ENCODE data around the gene OR51D1.

Gene OR51D1

DNA sequence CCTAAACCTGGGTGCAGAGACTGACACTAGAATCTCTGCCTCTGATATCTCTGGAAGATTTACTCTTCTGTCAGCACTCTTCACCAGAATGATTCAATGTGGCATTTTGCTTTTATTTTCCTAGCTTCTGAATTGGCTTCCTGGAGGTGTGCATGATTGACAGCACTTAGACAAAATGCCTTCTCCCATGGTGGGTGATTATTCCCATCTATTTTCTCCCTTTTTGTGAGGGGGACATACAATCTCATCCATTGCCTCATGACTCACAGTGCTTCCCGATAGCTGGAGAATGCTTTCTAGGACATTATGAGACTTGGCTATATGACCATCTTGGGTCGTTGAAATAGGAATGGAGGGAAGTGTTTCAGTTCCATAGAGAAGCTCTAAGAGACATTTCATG is 25.3 kb upstream of the OR51D1 start:
- no peak for ATAC-seq (ENCODE audit: low read depth)
- H3K4me1 ChIP-seq (ENCODE audit: insufficient read depth, poor library complexity, severe bottlenecking) = peaks cover 4% of the 10 kb centered on the region
- no peak overlapping the region for H3K4me3 ChIP-seq (ENCODE audit: severe bottlenecking)
- H3K36me3 ChIP-seq (ENCODE audit: low read depth) = no peaks in the 10 kb centered on the region
- no peaks in the 10 kb centered on the region for H3K27me3 ChIP-seq (ENCODE audit: insufficient read depth, poor library complexity, severe bottlenecking)
- no peak overlapping the region for H3K27ac ChIP-seq (ENCODE audit: poor library complexity, severe bottlenecking)
- TF ChIP-seq, protein P1, sequence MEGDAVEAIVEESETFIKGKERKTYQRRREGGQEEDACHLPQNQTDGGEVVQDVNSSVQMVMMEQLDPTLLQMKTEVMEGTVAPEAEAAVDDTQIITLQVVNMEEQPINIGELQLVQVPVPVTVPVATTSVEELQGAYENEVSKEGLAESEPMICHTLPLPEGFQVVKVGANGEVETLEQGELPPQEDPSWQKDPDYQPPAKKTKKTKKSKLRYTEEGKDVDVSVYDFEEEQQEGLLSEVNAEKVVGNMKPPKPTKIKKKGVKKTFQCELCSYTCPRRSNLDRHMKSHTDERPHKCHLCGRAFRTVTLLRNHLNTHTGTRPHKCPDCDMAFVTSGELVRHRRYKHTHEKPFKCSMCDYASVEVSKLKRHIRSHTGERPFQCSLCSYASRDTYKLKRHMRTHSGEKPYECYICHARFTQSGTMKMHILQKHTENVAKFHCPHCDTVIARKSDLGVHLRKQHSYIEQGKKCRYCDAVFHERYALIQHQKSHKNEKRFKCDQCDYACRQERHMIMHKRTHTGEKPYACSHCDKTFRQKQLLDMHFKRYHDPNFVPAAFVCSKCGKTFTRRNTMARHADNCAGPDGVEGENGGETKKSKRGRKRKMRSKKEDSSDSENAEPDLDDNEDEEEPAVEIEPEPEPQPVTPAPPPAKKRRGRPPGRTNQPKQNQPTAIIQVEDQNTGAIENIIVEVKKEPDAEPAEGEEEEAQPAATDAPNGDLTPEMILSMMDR (IDR thresholded peaks at IDR 0.05; ENCODE audit: poor library complexity, severe bottlenecking) = no peak
- H3K9me3 ChIP-seq (ENCODE audit: severe bottlenecking) = no peaks in the 10 kb centered on the region
- no peak for DNase-seq (ENCODE audit: low spot score)

DNA sequence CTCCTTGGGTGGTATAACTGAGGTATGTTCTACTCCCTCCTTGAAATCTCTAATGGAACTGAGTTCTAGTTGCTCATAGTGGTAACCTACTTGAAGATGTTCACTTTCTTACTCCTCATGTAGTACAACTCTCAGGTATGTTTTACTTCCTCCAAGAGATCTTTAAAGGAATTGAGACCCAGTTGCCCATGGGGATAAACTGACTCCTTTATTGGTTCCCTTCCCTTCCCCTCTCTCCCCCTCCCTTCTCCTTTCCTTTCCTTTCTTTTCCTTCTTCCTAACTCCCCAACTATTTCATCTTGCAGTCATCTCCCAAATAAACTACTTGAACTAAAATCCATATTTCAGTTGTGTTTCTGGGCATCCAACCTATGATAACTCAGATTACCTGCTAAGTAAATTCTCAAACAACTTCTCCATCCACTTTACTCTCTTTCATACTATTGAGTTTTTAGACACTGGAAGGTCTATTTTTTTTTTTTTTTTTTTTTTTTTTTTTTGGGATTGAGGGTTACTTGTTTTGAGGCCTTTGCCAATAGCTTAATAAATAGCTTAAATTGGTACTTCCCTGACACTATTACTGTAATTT is 21.3 kb upstream of the OR51D1 start:
- Histone ChIP-seq H3K27me3 (ENCODE audit: insufficient read depth, poor library complexity, severe bottlenecking) (no peaks in the 10 kb centered on the region), H3K9me3 (ENCODE audit: severe bottlenecking) (no peaks in the 10 kb centered on the region), H3K4me1 (ENCODE audit: insufficient read depth, poor library complexity, severe bottlenecking) (no peaks in the 10 kb centered on the region), H3K4me3 (ENCODE audit: severe bottlenecking) (no peak overlapping the region), H3K27ac (ENCODE audit: poor library complexity, severe bottlenecking) (no peak overlapping the region), H3K36me3 (ENCODE audit: low read depth) (no peaks in the 10 kb centered on the region)
- TF ChIP-seq, protein P1 (IDR thresholded peaks at IDR 0.05; ENCODE audit: poor library complexity, severe bottlenecking) = no peak
- no peak for ATAC-seq (ENCODE audit: low read depth)
- DNase-seq (ENCODE audit: low spot score) = no peak

DNA sequence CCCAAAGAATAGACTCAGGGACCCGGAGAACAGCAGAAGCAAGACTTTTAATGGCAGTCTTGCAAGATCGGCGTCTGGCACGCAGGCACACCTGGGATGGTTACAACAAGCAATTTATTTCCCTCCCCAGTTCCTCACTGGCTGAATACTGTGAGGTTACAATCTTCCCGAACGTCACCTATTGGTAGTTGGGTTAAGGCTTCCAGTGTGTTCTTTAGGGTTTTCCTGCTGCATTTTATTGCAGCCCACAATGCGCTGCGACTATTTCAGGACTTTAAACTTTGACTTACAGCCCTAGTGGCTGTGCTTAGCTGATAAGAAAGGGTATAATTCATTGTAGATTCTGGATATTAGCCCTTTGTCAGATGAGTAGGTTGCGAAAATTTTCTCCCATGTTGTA is 17.8 kb upstream of the OR51D1 start:
- no peaks in the 10 kb centered on the region for H3K4me1 ChIP-seq (ENCODE audit: insufficient read depth, poor library complexity, severe bottlenecking)
- TF ChIP-seq, protein P1 (IDR thresholded peaks at IDR 0.05; ENCODE audit: poor library complexity, severe bottlenecking) = no peak
- DNase-seq (ENCODE audit: low spot score) = no peak

DNA sequence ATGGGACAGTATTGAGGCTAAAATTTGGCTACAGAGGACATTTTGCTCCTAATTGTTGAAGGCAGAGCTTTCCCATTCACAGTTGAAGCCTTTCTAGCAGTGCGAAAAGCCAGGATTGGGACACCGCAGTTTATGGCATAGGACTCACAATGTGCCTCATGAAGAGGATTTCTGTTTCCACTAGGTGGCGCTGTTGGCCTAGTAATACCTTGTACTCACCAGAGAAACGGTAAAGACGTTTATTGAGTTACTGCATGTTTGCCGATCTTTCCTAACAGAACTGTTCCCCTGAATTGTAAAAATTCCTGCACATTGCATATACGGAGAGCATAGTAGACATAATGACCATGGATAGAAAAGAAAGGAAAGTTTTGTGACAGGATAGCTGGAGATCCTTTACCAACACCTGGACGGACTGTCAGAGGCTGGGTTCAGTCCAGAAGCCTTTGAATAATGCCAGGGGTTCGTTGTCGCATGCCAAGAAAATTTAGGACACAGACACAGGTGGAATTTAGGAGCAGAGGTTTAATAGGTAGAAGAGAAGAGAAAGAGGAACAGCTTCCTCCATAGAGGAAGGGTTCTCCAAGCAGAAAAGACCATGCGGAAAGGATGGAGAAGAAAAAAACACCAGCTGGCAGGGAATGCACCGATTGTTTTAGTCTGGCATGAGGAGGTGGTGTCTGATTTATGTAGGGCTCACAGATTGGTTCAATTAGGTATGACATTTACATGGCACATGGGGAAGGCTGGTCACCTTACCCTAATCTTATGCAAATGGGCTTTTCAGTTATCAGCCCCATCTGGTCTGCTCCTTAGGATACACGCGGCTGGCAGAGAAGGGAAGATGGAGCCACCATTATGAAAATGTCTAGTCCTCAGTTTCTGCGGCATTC is 10.8 kb upstream of the OR51D1 start:
- ATAC-seq (ENCODE audit: low read depth) = peak; percentile 90
- Histone ChIP-seq H3K27ac (ENCODE audit: poor library complexity, severe bottlenecking) (no peak overlapping the region), H3K4me3 (ENCODE audit: severe bottlenecking) (no peak overlapping the region), H3K27me3 (ENCODE audit: insufficient read depth, poor library complexity, severe bottlenecking) (no peaks in the 10 kb centered on the region), H3K9me3 (ENCODE audit: severe bottlenecking) (no peaks in the 10 kb centered on the region), H3K36me3 (ENCODE audit: low read depth) (no peaks in the 10 kb centered on the region), H3K4me1 (ENCODE audit: insufficient read depth, poor library complexity, severe bottlenecking) (no peaks in the 10 kb centered on the region)
- no peak for DNase-seq (ENCODE audit: low spot score)
- TF ChIP-seq, protein P1 (IDR thresholded peaks at IDR 0.05; ENCODE audit: poor library complexity, severe bottlenecking) = peak; percentile 69

More for the DNA sequence above, 17.8 kb upstream of the OR51D1 start:
- no peak for ATAC-seq (ENCODE audit: low read depth)
- Histone ChIP-seq H3K27me3 (ENCODE audit: insufficient read depth, poor library complexity, severe bottlenecking) (no peaks in the 10 kb centered on the region), H3K27ac (ENCODE audit: poor library complexity, severe bottlenecking) (no peak overlapping the region), H3K9me3 (ENCODE audit: severe bottlenecking) (no peaks in the 10 kb centered on the region), H3K36me3 (ENCODE audit: low read depth) (no peaks in the 10 kb centered on the region), H3K4me3 (ENCODE audit: severe bottlenecking) (no peak overlapping the region)

DNA sequence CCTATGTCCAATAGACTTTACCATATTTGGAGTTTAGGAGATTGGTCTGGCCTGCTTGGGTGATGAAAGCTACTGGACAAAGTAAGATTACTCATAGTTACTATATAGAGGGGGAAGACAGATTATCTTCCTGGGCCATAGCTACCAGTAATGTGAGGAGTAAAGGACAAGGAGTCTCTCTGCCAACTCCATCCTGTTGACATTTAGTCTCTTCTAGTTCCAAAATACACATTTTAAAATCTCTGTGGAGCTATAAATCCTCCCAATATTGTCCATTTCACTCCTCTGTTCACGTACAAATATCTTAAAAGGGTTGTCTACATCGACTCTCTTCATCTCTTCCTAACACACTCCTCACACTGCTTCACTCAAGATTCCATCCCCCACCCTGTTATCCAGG is 1.1 kb upstream of the OR51D1 start:
- TF ChIP-seq, protein P1 (IDR thresholded peaks at IDR 0.05; ENCODE audit: poor library complexity, severe bottlenecking) = no peak
- ATAC-seq (ENCODE audit: low read depth) (no peak), DNase-seq (ENCODE audit: low spot score) (no peak)
- H3K27me3 ChIP-seq (ENCODE audit: insufficient read depth, poor library complexity, severe bottlenecking) = no peaks in the 10 kb centered on the region
- H3K36me3 ChIP-seq (ENCODE audit: low read depth) = no peaks in the 10 kb centered on the region
- no peaks in the 10 kb centered on the region for H3K9me3 ChIP-seq (ENCODE audit: severe bottlenecking)
- H3K4me1 ChIP-seq (ENCODE audit: insufficient read depth, poor library complexity, severe bottlenecking) = no peaks in the 10 kb centered on the region
- no peak overlapping the region for H3K27ac ChIP-seq (ENCODE audit: poor library complexity, severe bottlenecking)
- H3K4me3 ChIP-seq (ENCODE audit: severe bottlenecking) = no peak overlapping the region
